ENCODE results near the gene GNG4.
A peak's percentile ranks its signal among the peaks of the same experiment; 100 is the strongest.
"Not testable (repeated sequence)": the region's sequence is repeated elsewhere in the genome, so short reads cannot be mapped to it uniquely, and the experiment has no call there.

Gene GNG4

DNA sequence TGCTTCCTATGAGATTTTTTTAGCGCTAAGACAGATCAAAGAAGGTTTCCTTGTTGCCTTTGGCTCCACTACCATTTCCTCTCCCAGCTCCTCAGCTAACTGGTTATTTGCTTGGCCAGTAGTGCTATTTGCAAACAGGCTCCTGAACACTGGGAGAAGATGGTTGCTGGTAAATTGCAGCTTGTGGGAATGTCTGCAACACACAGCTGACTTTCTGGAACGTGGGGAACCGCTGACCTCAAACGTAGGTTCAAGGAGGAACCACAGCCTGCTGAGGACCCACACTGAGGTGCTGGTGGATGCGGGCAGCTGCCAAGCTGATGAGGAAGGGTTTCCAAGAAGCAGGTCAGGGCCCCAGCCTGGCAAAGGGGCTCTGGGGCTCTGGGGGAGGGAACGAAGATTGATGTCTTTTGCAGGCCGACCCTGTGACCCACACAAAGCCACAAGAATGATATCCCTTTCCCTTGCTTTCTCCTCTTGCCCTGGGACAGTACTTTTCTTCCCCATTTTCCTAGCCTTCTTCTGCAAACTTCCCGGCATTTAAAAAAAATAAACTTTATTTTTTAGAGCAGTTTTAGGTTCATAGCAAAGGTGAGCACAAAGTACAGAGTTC is 24.8 kb downstream of the GNG4 start:
- peak in 3 of 4 experiments; percentile 13 to 51 (median 25) for DNase-seq

DNA sequence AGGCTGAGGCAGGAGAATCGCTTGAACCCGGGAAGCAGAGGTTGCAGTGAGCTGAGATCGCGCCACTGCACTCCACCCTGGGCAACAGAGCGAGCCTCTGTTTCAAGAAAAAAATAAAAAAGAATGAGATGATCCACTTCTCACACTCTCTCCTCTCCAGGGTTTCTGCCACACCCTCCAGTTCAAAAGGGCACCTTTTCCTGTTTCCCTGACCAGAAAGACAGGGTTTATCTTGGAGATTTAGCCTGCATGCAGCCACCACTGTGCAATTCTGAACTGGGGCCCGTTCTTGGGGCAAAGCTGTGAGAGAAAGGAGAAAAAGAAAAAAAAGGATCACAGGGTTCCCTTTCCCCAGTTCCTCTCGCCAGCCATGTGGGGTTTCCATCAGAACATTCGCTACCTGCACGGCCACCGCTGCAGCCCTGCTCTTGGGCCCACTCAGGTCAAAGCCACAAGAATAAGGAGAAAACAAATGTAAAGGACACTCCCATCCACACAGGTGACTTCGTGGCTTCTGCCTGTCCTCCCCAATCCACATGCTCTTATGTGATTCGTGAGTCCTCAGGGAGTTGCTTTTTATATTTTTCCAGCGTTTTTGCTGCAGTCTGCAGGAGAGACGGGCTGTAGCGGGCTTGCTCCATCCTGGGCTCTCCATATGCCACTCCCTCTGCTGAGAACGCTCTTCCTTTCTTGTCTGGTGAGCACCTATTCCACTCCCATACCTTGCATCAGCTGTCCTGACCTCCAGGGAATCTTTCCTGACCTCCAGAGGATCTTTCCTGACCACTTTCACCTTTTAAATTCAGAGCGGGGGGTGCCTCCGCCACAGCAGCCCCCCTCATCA is 26.4 kb downstream of the GNG4 start:
- no peak for DNase-seq

DNA sequence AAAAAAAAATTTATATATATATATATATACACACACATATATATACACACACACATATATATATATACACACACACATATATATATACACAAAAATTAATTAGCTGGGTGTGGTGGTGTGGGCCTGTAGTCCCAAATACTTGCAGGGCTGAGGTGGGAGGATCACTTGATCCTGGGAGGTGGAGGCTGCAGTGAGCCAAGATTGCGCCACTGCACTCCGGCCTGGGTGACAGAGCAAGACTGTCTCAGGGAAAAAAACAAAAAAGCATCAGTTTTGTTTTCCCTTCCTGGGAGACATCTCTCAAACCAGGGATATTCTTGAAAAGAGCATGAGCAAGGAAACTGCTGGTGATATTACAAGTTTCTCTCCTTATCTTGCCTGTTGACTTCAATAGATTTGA is 30.4 kb downstream of the GNG4 start:
- DNase-seq: peak in 1 of 4 experiments; percentile 3

DNA sequence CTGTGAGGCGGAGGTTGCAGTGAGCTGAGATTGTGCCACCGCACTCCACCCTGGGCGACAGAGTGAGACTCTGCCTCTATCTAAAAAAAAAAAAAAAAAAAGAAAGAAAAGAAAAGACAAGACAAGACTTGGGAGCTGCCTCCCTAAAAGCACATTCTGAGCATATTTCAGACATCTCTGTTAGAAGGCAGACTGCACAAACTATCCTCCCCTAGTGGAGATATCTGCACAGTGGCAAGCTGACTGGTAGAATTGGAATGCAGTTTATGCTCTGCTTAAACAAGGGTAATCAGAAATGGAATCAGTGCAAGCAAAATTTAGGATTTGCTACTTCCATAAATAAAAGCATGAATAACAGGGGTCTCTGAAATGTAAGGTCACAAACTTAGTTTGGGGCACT is 31.8 kb downstream of the GNG4 start:
- DNase-seq: no peak

DNA sequence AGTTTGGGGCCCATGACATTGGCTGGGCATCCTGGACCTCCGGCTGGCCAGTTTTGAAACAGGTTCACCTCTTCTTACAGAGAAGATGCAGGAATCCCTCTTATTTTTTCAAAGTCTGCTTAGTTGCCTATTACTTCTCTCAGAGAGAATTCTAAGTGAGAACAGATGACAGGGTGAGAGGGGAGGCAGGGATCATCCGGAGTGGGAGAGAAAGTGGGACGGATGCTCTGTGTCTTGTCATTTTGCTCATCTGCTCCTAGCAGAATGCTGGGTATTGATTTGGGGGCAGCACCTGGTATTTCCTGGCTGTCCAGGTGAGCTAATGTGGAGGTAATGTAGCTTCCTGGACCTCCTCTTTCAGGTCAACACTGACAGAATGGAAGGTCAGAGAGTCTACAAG is 32.4 kb downstream of the GNG4 start:
- no peak for DNase-seq

DNA sequence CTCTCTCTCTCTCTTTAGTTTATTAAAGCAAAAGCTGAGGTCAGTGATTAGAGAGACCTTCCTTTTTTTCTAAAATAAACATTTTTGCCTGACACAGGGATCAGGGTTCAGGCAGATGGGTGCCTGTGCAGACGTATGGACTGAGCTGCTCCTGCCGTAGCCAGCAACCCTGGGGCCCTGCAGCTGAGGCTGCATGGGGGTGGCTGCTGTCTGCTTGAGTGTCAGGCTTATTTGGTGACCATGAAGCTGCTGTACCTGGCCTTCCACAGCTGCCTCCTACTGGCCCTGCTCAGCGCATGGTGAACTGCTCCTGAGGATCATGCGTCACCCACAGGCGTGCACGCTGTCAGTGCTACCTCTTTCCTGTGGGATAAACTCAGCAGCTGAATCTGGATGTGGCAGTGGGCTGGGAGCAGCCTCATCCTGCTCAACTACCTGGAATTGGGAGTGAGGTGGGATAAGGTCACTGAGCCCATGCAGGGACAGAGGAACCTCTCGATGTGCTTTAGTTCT is 35.1 kb downstream of the GNG4 start:
- DNase-seq: no peak

DNA sequence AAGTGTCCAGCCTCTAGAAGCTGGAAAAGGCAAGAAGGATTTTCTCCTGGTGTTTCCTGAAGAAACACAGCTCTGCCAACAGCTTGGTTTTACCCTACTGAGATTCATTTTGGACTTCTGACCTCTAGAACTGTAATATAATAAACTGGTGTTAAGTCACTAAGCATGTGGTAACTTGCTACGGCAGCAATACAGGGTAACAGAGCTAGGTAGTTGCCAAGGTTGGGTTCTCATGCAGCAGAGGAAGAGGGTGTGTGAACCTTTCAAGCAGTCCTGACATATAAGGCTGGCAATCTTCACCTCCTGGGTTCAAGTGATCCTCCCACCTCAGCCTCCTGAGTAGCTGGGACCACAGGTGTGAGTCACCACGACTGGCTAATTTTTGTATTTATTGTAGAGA is 36.0 kb downstream of the GNG4 start:
- no peak for DNase-seq

DNA sequence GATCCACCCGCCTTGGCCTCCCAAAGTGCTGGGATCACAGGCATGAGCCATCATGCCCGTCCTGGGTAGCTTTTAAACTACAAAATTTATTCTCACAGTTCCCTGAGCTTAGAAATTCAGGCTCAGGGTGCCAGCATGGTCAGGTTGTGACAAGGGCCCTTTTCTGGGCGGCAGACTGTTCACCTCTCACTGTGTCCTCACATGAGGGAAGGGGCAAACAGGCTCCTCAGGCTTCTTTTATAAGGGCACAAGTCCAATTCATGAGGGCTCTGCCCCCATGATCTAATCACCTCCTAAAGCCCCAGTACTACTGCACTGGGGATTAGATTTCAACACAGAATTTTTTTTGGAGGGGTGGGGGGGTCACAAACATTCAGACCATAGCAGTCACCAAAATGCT is 36.8 kb downstream of the GNG4 start:
- no peak for DNase-seq

DNA sequence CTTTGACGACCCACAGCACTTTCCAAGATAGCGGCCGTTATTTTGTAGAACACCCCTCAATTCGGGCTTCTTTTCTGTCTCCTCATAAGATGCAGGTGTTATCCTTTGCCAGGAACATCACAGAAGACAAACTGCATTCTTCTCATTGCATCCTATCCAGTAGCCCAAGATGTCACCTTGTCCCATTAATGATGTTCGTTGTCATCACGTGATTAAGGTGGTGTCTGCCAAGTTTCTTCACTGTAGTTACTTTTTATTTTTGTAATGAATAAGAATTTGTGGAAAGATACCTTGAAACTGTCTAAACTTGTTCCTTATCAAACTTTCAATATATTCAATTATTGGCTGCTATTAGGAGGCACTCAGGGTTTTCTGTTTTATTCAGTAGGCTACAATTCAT is 39.4 kb downstream of the GNG4 start:
- DNase-seq: no peak

DNA sequence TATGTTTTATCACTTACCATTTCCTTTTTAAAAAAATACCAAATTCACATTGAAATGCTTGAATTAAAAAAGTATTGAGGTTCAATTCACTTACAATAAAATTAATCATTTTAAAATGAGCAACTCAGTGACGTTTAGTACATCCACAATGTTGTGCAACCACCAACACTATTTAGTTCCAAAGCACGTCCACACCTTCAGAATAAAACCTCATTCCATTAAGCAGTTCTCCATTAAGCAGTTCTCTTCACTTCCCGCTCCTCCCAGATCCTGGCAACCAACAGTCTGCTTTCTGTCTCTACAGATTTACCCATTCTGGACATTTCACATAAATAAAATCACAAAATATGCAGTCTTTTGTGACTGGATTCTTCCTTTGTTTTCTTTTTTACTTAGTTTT is 41.3 kb downstream of the GNG4 start:
- DNase-seq: no peak

DNA sequence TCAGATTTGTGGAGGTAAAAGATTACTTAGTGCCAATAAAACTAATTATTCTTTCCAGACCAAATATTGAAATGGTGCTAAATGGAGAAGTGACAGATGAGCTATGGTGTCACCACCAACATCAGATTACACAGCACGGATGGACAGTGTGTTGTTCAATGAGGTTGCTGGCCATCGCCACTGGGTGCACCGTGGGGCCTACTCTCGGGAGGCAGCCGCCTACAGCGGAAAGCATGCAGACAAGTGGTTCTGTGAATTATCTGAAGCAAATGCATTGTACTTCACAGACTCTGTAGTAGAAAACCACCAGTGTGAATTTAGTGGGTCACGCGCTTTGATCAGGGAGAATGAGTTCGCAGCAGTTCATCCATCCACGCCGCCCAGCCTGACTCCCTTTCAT is 42.3 kb downstream of the GNG4 start:
- no peak for DNase-seq

DNA sequence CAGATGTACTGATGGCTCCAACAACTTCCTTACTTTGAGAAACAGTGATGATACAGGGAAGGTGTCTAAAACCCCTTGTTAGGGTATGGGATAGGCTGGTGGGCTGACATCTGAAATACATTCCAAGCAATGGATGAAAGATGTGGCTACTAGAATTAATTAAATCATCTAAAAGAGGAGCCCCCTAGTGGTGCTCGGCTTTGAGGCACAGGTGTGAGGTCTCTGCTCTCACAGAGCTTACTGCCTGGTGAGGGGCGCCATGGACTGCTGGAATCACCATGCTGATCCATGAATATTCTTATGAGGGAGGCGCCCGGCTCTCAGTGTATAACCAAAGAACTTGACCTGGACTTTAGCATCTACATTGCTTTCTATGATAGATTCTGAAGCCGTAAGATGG is 48.5 kb downstream of the GNG4 start:
- DNase-seq: peak; percentile 17 to 61 (median 32)

DNA sequence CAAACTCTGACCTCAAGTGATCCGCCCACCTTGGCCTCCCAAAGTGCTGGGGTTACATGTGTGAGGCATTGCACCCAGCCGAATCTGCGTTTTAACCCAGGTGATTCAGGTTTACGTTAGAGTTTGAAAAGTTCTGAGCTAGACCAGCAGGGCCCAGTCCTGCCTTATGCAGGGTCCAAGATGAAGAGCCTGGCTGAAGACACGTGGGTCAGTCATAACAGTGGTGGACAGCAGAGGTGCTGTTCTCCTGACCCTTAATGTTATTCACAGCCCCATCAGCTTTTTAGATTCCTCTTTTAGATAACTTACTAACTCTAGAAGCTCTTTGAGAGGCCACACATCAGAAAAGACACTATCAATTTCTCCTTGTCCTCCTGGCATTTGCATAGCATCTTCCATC is 50.0 kb downstream of the GNG4 start:
- DNase-seq: no peak

DNA sequence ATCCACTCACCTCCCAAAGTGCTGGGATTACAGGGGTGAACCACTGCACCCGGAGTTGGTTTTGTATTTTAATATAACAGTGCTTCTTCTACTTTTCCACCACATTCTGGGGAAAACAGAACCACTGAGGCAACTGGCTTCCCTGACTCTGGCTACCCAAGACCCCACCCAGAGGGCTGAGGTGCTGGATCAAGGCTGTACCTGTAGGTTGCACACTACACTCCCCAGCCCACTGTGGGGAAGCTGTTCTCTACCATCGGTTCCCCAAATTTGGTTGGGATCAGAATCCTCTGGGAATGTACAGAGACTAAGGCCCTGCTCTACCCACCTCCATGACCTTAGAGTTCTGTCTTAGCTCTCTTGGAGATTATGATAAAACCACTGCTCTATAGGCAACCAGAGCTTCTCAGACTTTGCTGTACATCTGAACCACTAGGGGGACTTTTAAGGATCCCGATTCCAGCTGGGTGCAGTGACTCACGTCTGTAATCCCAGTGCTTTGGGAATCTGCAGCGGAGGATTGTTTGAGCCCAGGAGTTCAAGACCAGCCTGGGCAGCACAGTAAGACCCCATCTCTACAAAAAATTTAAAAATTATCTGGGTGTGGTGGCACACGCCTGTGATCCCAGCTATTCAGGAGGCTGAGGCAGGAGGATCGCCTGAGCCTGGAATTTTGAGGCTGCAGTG is 51.6 kb downstream of the GNG4 start:
- DNase-seq: peak in 2 of 4 experiments; percentile 23 to 26

DNA sequence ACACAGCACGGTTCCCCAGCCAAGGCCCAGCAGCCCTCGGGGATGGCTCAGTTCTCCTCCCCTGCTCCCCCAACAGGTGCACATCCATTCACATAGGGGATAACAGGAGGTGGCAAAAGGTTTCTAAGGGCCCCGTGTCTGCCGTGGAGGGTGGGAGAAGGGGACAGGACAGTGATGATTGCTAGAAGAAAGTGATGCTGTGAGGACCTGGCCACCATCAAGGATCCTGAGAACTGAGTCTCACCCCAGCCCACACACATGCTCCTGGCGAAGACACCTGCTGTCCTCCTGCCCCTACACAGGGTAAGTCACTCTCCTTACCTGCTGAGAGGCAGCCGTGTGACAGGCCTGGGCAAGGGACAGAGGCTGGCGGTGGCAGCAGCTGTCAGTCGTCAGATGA is 54.5 kb downstream of the GNG4 start:
- DNase-seq: no peak

DNA sequence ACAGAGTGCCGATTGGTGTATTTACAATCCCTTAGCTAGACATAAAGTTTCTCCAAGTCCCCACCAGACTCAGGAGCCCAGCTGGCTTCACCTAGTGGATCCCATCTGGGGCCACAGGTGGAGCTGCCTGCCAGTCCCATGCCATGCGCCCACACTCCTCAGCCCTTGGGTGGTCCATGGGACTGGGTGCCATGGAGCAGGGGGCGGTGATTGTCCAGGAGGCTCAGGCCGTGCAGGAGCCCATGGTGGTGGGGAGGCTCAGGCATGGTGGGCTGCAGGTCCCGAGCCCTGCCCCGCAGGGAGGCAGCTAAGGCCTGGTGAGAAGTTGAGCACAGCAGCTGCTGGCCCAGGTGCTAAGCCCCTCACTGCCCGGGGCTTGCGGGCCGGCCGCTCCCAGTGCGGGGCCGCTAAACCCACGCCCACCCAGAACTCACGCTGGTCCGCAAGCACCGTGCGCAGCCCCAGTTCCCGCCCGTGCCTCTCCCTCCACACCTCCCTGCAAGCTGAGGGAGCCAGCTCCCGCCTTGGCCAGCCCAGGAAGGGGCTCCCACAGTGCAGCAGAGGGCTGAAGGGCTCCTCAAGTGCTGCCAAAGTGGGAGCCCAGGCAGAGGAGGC is 55.2 kb downstream of the GNG4 start:
- not testable (repeated sequence) for DNase-seq

DNA sequence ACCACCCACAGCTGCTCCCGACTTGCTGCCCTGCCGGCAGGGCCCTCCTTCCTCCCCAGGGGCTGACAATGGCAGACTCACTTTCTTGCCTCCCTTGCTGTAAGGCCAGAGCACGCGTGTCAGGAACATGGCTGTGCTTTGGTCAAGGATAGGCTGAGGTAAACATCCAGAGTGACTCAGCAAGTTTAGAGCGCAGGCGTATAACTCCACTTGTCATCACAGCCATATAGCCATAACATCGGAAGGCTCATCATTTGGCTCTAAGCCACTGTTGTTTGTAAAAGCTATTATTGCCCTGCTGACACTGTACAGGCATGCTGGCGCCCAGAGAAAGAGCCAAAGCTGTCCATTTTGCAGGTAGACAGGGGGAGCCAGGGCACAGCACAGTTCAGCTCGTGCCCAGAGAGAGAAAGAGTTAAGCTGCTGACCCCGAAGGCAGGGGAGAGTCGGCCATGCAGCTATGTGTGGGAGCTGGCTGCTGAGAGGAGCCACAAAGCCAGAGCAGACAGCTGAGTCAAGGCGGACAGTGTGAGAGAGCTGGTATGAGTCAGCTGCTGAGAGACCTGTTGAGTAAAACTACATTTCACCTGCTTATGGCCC is 60.6 kb downstream of the GNG4 start:
- DNase-seq: no peak

DNA sequence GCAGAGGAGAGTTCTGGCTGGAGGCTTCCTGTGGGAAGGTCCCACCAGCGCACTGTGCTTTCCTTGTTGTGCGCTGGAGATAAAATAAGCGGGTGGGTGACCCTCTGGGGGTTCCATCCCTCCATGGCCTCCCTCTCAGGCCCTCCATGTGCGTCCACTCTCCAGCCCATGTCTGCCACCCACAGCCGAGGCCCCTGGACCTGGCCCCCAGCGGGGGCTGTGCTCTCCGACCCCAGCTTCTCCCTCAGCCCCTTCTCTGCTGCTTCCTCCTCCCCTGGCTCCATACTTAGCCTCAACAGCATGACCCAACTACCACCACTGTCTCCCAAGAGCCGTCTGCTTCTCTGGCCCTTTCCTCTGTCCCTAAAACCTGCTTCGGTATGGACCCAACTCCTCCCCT is 61.4 kb downstream of the GNG4 start:
- no peak for DNase-seq

DNA sequence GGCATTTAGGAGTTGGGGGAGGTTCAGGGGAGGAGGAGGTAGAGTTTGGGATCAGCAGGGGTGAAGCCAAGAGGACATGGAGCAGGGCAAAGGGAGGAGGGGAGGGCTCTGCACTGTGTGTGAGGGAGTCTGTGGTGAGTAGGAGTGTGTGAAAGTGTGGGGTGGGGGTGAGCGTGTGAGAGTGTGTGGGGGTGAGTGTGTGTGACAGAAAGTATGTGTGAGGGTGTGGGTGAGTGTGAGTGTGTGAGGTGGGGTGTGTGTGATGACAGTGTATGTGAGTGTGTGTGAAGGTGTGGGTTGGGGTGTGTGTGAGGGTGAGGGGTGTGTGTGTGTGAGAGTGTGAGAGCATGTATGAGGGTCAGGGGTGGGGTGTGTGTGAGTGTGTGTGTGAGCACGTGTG is 62.6 kb downstream of the GNG4 start:
- no peak for DNase-seq

DNA sequence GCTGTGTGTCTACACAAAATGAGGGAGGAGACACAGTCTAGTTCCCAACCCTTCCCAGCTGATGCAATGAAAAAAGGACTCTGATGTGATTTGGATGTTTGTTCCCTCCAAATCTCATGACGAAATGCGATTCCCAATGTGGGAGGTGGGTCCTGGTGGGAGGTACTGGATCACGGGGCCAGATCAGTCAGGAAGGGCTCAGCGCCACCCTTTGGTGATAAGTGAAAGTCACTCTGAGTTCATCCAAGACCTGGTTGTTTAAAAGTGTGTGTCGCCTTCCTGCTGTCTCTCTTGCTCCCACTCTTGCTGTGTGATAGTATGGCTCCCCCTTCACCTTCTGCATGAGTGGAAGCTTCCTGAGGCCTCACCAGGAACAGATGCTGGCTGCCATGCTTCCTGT is 63.2 kb downstream of the GNG4 start:
- peak in 1 of 4 experiments; percentile 6 for DNase-seq

DNA sequence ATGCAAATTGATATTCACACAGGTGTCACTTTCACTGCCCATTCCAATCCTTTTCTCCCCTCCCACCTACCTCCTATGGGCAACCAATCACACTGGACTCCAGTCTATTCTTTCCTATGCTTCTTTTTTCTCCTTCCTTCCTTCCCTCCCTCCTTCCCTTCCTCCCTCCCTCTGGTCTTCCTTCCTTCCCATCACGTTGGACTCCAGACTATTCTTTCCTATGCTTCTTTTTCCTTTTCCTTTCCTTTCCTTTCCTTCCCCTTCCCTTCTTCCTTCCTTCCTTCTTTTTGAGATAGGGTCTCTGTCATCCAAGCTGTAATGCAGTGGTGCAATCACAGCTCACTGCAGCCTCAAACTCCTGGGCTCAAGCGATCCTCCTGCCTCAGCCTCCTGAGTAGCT is 64.6 kb downstream of the GNG4 start:
- DNase-seq: no peak

DNA sequence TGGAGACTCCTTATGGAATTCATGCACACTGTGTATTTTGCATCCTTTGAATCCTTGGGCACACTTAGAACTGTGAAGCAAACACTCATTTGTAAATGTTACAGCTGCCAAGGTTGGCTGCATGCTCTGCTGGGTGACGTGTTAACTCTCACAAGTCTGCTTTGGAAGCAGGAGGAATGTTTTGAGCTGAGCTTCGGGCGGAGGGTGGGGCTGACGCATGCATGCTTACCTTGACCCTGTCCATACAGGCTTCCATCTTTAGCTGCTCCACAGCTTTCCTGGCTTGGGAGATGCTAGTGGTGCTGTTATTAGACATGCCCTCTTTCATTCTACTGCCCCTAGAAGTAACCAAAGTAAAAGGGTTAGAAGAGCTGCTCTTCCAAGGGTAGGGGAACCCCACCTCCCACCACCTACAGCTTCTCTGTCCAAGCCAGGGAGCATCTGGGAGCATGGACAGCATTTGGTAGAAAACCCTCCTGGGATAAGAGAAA is 66.0 kb downstream of the GNG4 start:
- DNase-seq: peak in 1 of 4 experiments; percentile 8

DNA sequence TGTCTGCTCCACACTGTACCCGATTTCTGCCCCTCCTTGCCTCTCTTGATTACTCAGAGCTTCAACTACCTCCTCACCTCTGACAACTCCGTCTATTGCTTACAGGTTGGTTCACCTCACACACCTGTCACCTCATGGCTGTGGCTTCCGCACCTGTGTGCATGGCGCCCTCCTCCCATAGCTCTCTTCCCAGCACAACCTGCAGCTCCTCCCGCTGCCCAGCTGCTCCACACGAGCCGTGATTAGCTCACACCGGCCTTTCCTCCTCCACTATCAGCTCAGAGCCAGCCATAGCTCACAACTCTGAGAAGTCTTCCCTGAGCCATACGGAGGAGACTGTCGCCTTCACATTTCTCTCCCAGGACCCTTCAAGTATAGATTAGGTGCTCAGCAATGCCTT is 67.5 kb downstream of the GNG4 start:
- DNase-seq: no peak
